ENCODE measurements around the gene CNNM4. TPM values are rescaled to one million over a fixed set of nuclear protein-coding genes. Genes with fewer than 3 reads are reported as not detected.

CNNM4 gene
- total RNA-seq, 6 experiments from 2014 or later = 2.3 to 4.9 (median 3.7) TPM

DNA sequence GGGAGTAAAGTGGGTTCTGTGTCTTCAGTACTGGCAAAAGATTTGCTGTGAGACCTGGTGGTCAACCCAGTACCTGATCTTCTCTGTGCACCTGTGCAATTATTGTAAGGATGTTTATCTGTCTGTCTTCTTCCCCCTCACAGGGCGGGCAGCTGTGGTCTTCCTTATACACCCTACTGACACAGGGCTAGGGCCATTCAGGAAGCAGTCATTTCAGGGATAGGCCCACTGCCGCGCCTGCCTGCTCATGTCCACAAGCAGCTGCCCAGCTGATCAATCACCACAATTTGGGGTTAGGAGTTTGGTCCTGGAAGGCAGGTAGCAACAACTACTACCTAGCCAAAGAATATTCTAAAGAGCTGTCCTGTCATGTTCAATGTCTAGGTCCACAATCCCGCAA, 1.2 kb upstream of the CNNM4 start:
- DNase-seq (peak in 1 of 3 donors; percentile 38), ATAC-seq (no peak)
- 83% methylated on average over 2 of the region's 4 CpGs for WGBS (ENCODE audit: insufficient coverage, low coverage, low lambda C conversion rate, missing lambda C conversion rate)
- TF ChIP-seq, protein P1, sequence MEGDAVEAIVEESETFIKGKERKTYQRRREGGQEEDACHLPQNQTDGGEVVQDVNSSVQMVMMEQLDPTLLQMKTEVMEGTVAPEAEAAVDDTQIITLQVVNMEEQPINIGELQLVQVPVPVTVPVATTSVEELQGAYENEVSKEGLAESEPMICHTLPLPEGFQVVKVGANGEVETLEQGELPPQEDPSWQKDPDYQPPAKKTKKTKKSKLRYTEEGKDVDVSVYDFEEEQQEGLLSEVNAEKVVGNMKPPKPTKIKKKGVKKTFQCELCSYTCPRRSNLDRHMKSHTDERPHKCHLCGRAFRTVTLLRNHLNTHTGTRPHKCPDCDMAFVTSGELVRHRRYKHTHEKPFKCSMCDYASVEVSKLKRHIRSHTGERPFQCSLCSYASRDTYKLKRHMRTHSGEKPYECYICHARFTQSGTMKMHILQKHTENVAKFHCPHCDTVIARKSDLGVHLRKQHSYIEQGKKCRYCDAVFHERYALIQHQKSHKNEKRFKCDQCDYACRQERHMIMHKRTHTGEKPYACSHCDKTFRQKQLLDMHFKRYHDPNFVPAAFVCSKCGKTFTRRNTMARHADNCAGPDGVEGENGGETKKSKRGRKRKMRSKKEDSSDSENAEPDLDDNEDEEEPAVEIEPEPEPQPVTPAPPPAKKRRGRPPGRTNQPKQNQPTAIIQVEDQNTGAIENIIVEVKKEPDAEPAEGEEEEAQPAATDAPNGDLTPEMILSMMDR (IDR thresholded peaks at IDR 0.05) = no peak
- TF ChIP-seq POLR2A (IDR thresholded peaks at IDR 0.05) = no peak
- Histone ChIP-seq H3K4me1 (peaks cover 0 to 38% (median 6%) of the 10 kb centered on the region in 4 donors), H3K36me3 (no peaks in the 10 kb centered on the region), H3K9me3 (no peaks in the 10 kb centered on the region), H3K27ac (no peak overlapping the region), H3K4me3 (no peak overlapping the region), H3K27me3 (no peaks in the 10 kb centered on the region)
- intact Hi-C loops (cut with DNase I) = no loop called here

DNA sequence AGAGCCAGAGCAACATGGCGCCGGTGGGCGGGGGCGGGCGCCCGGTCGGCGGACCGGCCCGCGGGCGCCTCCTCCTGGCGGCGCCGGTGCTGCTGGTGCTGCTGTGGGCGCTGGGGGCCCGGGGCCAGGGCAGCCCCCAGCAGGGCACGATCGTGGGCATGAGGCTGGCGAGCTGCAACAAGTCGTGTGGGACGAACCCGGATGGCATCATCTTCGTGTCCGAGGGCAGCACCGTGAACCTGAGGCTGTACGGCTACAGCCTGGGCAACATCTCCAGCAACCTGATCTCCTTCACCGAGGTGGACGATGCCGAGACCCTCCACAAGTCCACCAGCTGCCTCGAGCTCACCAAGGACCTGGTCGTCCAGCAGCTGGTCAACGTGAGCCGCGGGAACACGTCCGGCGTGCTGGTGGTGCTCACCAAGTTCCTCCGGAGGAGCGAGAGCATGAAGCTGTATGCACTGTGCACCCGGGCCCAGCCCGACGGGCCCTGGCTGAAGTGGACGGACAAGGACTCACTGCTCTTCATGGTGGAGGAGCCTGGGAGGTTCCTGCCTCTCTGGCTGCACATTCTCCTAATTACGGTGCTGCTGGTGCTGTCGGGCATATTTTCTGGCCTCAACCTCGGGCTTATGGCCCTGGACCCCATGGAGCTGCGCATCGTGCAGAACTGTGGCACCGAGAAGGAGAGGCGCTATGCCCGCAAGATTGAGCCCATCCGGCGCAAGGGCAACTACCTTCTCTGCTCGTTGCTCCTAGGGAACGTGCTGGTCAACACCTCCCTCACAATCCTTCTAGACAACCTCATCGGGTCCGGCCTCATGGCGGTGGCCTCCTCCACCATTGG, 507 bp downstream of the CNNM4 start:
- peak overlapping the region; percentile 56 to 70 (median 67) for H3K4me3 ChIP-seq
- H3K4me1 ChIP-seq = peaks cover 0 to 39% (median 6%) of the 10 kb centered on the region in 4 donors
- H3K36me3 ChIP-seq = no peaks in the 10 kb centered on the region
- H3K27me3 ChIP-seq = no peaks in the 10 kb centered on the region
- peak overlapping the region; percentile 62 to 76 (median 76) for H3K27ac ChIP-seq
- peak; percentile 8 to 28 (median 14) for ATAC-seq
- DNase-seq = peak; percentile 53 to 71 (median 54)
- intact Hi-C loops (cut with DNase I) = no loop called here
- H3K9me3 ChIP-seq = no peaks in the 10 kb centered on the region
- WGBS (ENCODE audit: insufficient coverage, low coverage, low lambda C conversion rate, missing lambda C conversion rate) = 8% methylated on average over 4 of the region's 59 CpGs
- TF ChIP-seq, protein P1 (IDR thresholded peaks at IDR 0.05) = peak; percentile 42 to 80 (median 64)
- peak; percentile 71 for TF ChIP-seq POLR2A (IDR thresholded peaks at IDR 0.05)

DNA sequence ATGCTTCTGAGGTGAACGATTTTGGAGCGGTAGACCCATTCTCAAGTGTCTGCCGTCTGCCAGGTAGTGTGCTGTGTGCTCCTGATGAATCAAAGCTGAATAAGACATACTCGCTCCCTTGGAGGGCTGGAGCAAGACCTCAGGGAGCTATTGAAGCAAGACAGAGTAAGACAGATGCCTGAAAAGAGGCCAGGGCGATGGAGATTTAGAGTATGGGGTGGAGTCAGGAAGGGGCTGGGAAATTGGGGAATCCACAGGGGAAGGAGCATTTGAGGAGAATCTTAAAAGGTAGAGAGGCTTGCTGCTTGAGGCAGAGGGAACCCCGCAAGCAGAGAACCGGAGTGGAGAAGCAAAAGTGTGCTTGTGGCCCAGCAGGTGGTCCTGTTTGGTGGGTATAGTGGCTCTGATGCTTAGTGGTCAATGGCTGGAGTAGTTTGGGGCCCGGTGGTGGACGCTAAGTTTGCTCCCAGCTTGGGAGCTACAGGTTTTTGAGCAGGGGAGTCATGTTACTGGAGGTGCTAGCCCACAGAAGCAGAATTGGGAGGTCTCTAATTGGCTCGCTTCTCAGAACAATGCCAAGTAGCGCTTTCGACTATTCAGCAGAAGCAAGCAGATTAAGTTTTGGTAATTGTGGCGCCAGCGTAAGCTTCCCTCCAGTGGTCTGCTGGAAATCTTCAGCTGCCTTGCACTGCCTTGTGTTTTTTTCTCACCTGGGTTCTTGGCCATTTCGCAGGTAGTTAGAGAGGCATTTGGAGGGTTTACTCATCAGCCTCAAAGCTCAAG, 2.0 kb downstream of the CNNM4 start:
- intact Hi-C loops (cut with DNase I) = no loop called here
- WGBS (ENCODE audit: insufficient coverage, low coverage, low lambda C conversion rate, missing lambda C conversion rate) = 43% methylated on average over 9 of the region's 15 CpGs
- Histone ChIP-seq H3K36me3 (no peaks in the 10 kb centered on the region), H3K4me3 (peak overlapping the region in 2 of 3 donors; percentile 16 to 18), H3K27me3 (no peaks in the 10 kb centered on the region), H3K9me3 (no peaks in the 10 kb centered on the region), H3K27ac (no peak overlapping the region), H3K4me1 (peaks cover 0 to 48% (median 11%) of the 10 kb centered on the region in 4 donors)
- DNase-seq (peak in 1 of 3 donors; percentile 5), ATAC-seq (no peak)
- no peak for TF ChIP-seq POLR2A (IDR thresholded peaks at IDR 0.05)
- TF ChIP-seq, protein P1 (IDR thresholded peaks at IDR 0.05) = no peak

DNA sequence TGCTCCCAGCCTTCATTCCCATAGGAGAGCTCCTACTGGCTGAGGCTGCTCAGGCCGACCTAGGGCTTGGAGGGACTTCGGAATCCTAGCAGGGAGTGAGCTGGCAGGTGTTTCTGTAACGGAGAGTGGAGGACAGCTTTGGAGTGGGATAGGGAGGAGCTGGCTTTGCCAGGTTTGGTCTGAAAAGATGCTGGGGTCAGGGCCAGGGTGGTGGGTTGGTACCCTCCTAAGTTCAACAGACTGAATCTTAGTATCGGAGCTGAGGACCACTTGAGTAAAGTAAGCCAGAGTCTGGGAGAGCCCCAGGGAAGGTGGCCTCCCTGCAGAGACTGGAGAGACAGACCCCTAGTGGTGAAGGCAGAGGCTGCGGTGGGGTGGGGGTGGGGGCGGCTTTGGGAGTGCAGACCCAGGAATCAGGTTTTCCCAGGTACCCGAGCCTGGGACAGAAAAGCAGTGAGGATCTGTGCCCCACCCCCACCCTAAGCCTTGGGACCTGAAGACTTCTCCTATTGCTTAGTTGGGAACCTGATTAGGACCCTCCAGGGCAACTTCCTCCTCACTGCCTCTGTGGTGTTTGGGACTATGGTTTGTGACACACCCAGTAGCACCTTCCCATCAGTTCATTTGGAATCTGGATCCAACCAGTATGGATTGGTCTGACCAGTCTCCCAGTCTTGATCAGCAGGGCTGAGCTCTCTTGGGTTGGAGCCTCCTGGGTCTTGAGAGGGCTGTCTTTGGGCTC, 3.0 kb downstream of the CNNM4 start:
- ATAC-seq (peak in 1 of 4 donors; percentile 4), DNase-seq (no peak)
- peaks cover 0 to 52% (median 12%) of the 10 kb centered on the region in 4 donors for H3K4me1 ChIP-seq
- no peaks in the 10 kb centered on the region for H3K9me3 ChIP-seq
- H3K27me3 ChIP-seq = no peaks in the 10 kb centered on the region
- intact Hi-C loops (cut with DNase I) = no loop called here
- 26% methylated on average over 5 of the region's 7 CpGs for WGBS (ENCODE audit: insufficient coverage, low coverage, low lambda C conversion rate, missing lambda C conversion rate)
- no peak overlapping the region for H3K27ac ChIP-seq
- peak overlapping the region in 2 of 3 donors; percentile 18 to 20 for H3K4me3 ChIP-seq
- H3K36me3 ChIP-seq = no peaks in the 10 kb centered on the region
- TF ChIP-seq POLR2A (IDR thresholded peaks at IDR 0.05) = no peak
- TF ChIP-seq, protein P1 (IDR thresholded peaks at IDR 0.05) = peak in 3 of 4 donors; percentile 22 to 28 (median 27)

All from right lobe of liver (tissue), 6 donors.